Panc1 (cell line): Measurements from ENCODE around the gene GNAQ.

Experiments used
- CTCF ChIP-seq: fragments of 450-650 bp; IDR thresholded peaks from 2 replicates; pipeline ENCODE4 v1.5.1; 2017; ENCODE audit warnings: mild to moderate bottlenecking
- POLR2AphosphoS5 ChIP-seq: IDR thresholded peaks from 2 replicates; pipeline ENCODE4 v1.6.1; 2012; ENCODE audit warnings: mild to moderate bottlenecking, low read depth, low read length, moderate library complexity
- REST ChIP-seq, 2 experiments: IDR thresholded peaks; 2 replicates each; pipeline ENCODE4 v1.6.1; 2011 to 2012; ENCODE audit warnings: low read depth in 2 of 2, control low read depth in 1 of 2, low read length in 1 of 2, mild to moderate bottlenecking in 1 of 2, moderate library complexity in 1 of 2; ENCODE audit not compliant: insufficient read depth in 1 of 2
- SIN3A ChIP-seq: IDR thresholded peaks from 2 replicates; pipeline ENCODE4 v1.6.1; 2012; ENCODE audit warnings: low read depth, mild to moderate bottlenecking, low read length, moderate library complexity, borderline replicate concordance; ENCODE audit not compliant: insufficient read depth
- TCF7L2 ChIP-seq: IDR thresholded peaks from 2 replicates; pipeline ENCODE4 v1.6.1; 2011; ENCODE audit warnings: mild to moderate bottlenecking, low read depth, low read length, inconsistent platforms

DNA sequence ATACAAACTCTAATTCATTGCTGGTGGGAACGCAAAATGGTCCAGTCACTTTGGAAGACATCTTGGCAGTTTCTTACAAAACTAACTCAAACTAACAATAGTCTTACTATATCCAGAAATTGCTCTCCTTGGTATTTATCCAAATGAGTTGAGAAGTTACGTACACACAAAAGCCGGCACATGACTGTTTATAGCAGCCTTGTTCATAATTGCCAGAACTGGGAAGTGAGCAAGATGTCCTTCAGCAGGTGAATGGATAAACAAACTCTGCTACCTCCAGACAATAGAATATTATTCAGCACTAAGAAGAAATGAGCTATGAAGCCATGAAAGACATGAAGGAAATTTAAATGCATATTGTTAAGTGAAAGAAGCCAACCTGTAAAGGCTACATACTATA lies 17.9 kb upstream of the GNAQ start:
- TF ChIP-seq CTCF (no peak), TCF7L2 (no peak), SIN3A (no peak), POLR2AphosphoS5 (no peak), REST (IDR thresholded peaks at IDR 0.05; ENCODE audit: insufficient read depth in 1 of 2, low read depth in 2 of 2, low read length in 1 of 2) (no peak)
